Vagina (tissue), 2 donors: ENCODE results near the gene KRT20.

Experiments used
- CTCF ChIP-seq, 3 experiments: fragments of 450-650 bp in 2 of 3; fragments of 200-600 bp in 1 of 3; sonication (generic) in 1 of 3; IDR thresholded peaks; one replicate each; pipeline ENCODE4 v1.5.1; 2017 to 2019; ENCODE audit warnings: antibody characterized with exemption in 3 of 3, mild to moderate bottlenecking in 2 of 3, moderate library complexity in 2 of 3
- POLR2A ChIP-seq, 2 donors: fragments of 450-650 bp; IDR thresholded peaks; one replicate each; pipeline ENCODE4 v1.6.1; 2017; ENCODE audit warnings: antibody characterized with exemption in 2 of 2, mild to moderate bottlenecking in 2 of 2, moderate library complexity in 2 of 2
- POLR2AphosphoS5 ChIP-seq, 2 donors: sonication (generic); formaldehyde crosslinking; IDR thresholded peaks; one replicate each; pipeline ENCODE4 v1.9.0; 2017; ENCODE audit warnings: antibody characterized with exemption in 2 of 2, mild to moderate bottlenecking in 2 of 2, low read depth in 1 of 2; ENCODE audit not compliant: insufficient read depth in 1 of 2

- no peak for TF ChIP-seq CTCF (IDR thresholded peaks at IDR 0.05)
- peak in 1 of 2 donors; percentile 91 for TF ChIP-seq POLR2AphosphoS5 (IDR thresholded peaks at IDR 0.05; ENCODE audit: insufficient read depth in 1 of 2, low read depth in 1 of 2)
- no peak for TF ChIP-seq POLR2A (IDR thresholded peaks at IDR 0.05)
These were observed 30.7 kb downstream of the KRT20 start for GRCh38 chr17:40854175-40854814.
